Breast epithelium (tissue), 3 donors: ENCODE measurements around the gene CREB1.

Source experiments
- CTCF ChIP-seq, 3 donors: fragments of 450-650 bp; IDR thresholded peaks; one replicate each; pipeline ENCODE4 v1.5.1; 2016 to 2017; ENCODE audit warnings: antibody characterized with exemption in 3 of 3, mild to moderate bottlenecking in 3 of 3, moderate library complexity in 3 of 3
- POLR2A ChIP-seq: fragments of 450-650 bp; IDR thresholded peaks from one replicate; pipeline ENCODE4 v1.6.1; 2016; ENCODE audit warnings: antibody characterized with exemption, mild to moderate bottlenecking, moderate library complexity
- POLR2AphosphoS5 ChIP-seq, 3 donors: sonication (generic); formaldehyde crosslinking; IDR thresholded peaks; one replicate each; pipeline ENCODE4 v1.6.1; 2017; ENCODE audit warnings: antibody characterized with exemption in 3 of 3

- TF ChIP-seq CTCF (IDR thresholded peaks at IDR 0.05) (no peak), POLR2A (no peak), POLR2AphosphoS5 (IDR thresholded peaks at IDR 0.05) (no peak)
Measured at GRCh38 chr2:207534417-207534816, 4.7 kb downstream of the CREB1 start.
